ENCODE measurements around the gene RFC1. TPM values are rescaled to one million over a fixed set of nuclear protein-coding genes. Genes with fewer than 3 reads are reported as not detected.
"Not testable (repeated sequence)": the region's sequence is repeated elsewhere in the genome, so short reads cannot be mapped to it uniquely, and the experiment has no call there.

The RFC1 gene
- total and polyA plus RNA-seq, 2 donors, result 24.2 to 68.6 TPM

DNA sequence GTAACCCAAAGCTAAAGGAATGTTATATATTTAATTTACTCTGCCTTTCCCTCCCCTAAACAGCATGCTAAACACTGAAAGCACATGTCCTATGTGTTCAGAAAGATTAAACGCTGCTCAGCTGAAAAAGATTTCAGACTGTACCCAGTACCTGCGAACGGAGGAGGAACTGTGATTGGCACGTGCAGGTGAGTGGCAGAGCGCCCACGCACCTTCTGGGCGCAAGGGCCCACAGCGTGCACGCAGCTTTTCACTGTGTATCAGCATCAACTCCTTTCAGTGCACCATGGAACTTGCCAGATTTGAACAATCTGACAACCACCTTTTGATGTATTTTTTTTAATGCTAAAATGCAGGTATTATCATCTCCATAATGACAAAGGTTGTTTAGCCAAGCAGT lies 87.7 kb downstream of the RFC1 start:
- WGBS, result 92% methylated on average over 9 of the region's 9 CpGs
- Histone ChIP-seq H3K4me1 (ENCODE audit: insufficient read depth) (no peaks in the 10 kb centered on the region), H3K36me3 (ENCODE audit: insufficient read depth) (peaks cover 3% of the 10 kb centered on the region), H3K4me3 (ENCODE audit: low read depth, low read length) (no peak overlapping the region), H3K27ac (ENCODE audit: low read depth) (no peak overlapping the region)
- no peak for DNase-seq (ENCODE audit: extremely low spot score)

DNA sequence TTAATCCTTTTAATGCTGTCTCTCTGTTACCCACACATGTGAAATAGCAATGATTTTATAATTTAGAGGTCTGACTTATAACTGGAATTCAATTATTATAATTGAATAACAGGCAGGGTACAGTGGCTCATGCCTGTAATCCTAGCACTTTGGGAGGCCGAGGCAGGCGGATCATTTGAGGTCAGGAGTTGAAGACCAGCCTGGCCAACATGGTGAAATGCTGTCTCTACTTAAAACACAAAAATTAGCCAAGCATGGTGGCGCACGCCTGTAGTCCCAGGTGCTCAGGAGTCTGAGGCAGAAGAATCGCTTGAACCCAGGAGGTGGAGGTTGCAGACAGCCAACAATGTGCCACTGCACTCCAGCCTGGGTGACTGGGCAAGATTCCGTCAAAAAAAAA lies 88.5 kb downstream of the RFC1 start:
- not testable (repeated sequence) for H3K36me3 ChIP-seq (ENCODE audit: insufficient read depth); DNase-seq (ENCODE audit: extremely low spot score); H3K27ac ChIP-seq (ENCODE audit: low read depth); H3K4me3 ChIP-seq (ENCODE audit: low read depth, low read length); H3K4me1 ChIP-seq (ENCODE audit: insufficient read depth)
- 85% methylated on average over 6 of the region's 6 CpGs for WGBS

DNA sequence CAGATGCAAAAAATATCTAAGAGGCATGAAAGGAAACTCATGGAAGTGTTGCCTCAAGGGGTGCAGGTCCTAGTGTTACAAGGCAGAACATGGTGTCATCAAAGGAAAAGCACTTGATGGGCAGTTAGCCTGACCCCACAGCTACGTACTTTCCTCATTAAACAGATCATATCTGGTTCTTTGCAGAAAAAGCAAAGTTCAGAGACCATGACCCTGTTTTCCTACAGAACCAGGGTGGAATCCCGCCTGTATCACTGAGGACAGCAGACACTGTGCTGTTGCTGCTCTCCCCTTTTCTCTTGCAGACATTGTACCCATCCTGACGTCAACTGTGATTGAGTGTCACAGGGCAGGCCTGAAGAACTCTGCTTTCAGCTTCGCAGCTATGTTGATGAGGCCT lies 91.7 kb downstream of the RFC1 start:
- H3K4me3 ChIP-seq (ENCODE audit: low read depth, low read length), result no peak overlapping the region
- WGBS, result 89% methylated on average over 4 of the region's 4 CpGs
- H3K4me1 ChIP-seq (ENCODE audit: insufficient read depth), result no peaks in the 10 kb centered on the region
- DNase-seq (ENCODE audit: extremely low spot score), result no peak
- H3K27ac ChIP-seq (ENCODE audit: low read depth), result no peak overlapping the region
- no peaks in the 10 kb centered on the region for H3K36me3 ChIP-seq (ENCODE audit: insufficient read depth)

DNA sequence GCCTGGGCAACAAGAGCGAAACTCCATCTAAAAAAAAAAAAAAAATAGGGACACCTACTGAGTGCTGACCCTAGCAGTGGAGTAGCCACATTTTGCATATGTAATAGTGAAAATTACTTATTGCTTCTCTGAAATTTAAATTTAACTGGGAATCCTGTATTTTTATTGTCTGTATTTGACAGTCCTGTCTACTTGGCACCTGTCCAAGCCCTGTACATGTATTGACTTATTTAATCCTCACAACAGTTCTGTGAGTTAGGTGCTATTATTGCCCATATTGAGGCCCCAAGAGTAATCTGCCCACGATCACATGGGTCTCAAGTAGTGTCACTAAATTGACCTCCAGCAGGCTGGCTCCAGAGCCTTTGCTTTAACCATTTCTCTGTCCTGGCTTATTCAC lies 102.3 kb downstream of the RFC1 start:
- H3K27ac ChIP-seq (ENCODE audit: low read depth), result no peak overlapping the region
- WGBS, result 86% methylated on average over 2 of the region's 2 CpGs

DNA sequence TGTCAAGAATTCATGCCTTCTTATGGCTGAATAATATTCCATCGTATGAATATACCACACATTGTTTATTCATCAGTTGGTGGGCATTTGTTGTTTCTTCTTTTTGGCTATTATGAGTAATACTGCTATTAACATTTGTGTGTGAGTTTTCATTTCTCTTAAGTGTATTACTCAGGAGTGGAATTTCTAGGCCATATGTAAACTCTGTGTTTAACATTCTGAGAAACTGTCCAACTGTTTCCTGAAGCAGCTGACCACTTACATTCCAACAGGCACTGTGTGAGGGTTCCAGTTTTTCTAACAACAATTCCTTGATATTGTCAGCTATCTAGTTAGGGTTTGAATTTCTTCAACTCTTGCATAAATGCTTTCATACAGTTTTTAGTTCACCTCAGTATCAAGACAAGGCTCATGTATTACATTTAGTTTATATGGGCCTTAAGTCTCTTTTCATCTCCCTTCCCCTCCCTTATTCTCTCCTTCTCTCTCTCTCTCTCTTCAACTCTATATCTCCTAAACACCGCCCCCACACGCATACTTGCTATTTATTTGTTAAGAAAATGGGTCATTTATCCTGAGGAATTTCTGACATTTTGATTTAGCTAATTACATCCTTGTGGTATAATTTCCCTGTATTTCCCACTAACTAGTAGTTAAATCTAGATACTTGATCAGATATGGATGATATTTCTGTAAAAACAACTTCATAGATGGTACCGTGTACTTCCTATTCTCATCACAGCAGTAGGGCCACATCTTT lies 106.4 kb downstream of the RFC1 start:
- Histone ChIP-seq H3K4me1 (ENCODE audit: insufficient read depth) (no peaks in the 10 kb centered on the region), H3K4me3 (ENCODE audit: low read depth, low read length) (no peak overlapping the region), H3K27ac (ENCODE audit: low read depth) (no peak overlapping the region), H3K36me3 (ENCODE audit: insufficient read depth) (no peaks in the 10 kb centered on the region)
- WGBS, result 95% methylated on average over 4 of the region's 4 CpGs
- DNase-seq (ENCODE audit: extremely low spot score), result no peak

More for the DNA sequence above, 102.3 kb downstream of the RFC1 start:
- Histone ChIP-seq H3K4me3 (ENCODE audit: low read depth, low read length) (no peak overlapping the region), H3K36me3 (ENCODE audit: insufficient read depth) (no peaks in the 10 kb centered on the region), H3K4me1 (ENCODE audit: insufficient read depth) (no peaks in the 10 kb centered on the region)
- no peak for DNase-seq (ENCODE audit: extremely low spot score)

DNA sequence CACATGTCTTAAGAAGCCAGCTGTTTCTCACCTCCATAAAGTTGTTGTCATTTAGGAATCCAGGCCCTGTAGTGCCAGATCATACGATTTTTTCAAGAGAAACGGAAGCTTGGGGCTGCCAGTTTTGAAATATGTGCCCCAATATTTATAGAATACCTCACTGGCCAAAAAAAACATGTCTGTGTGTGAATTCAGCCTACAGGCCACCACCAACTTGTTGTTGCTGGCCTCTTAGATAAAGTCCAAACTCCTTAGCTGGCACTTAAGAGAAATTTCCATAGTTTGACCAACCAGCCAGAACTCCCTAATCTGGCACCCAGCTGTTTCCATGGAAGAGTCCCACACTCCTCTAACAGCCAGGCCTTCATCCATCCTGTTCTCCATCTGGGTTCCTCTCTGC lies 109.7 kb downstream of the RFC1 start:
- Histone ChIP-seq H3K36me3 (ENCODE audit: insufficient read depth) (no peaks in the 10 kb centered on the region), H3K4me3 (ENCODE audit: low read depth, low read length) (no peak overlapping the region), H3K27ac (ENCODE audit: low read depth) (no peak overlapping the region), H3K4me1 (ENCODE audit: insufficient read depth) (no peaks in the 10 kb centered on the region)
- 81% methylated on average over 2 of the region's 2 CpGs for WGBS
- DNase-seq (ENCODE audit: extremely low spot score), result no peak

DNA sequence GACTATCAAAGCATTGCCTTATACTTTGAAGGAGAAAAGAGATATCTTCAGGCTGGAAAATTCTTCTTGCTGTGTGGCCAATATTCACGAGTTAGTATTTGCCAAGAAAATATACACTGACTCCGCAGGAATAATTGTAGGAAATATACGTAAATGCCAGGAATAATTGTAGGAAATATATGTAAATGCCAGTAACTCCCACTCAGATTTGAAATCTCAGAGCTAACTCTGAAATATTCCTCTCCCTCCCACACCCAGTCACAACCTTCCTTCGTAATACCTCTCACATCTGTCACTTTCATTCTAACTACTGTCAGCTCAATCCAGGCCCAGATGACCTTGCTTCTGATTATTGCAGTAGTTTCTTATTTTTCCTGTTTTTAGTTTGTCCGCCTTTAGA lies 110.3 kb downstream of the RFC1 start:
- 73% methylated on average over 5 of the region's 5 CpGs for WGBS
- no peak for DNase-seq (ENCODE audit: extremely low spot score)
- H3K27ac ChIP-seq (ENCODE audit: low read depth), result no peak overlapping the region
- H3K36me3 ChIP-seq (ENCODE audit: insufficient read depth), result no peaks in the 10 kb centered on the region
- H3K4me3 ChIP-seq (ENCODE audit: low read depth, low read length), result no peak overlapping the region
- H3K4me1 ChIP-seq (ENCODE audit: insufficient read depth), result no peaks in the 10 kb centered on the region

DNA sequence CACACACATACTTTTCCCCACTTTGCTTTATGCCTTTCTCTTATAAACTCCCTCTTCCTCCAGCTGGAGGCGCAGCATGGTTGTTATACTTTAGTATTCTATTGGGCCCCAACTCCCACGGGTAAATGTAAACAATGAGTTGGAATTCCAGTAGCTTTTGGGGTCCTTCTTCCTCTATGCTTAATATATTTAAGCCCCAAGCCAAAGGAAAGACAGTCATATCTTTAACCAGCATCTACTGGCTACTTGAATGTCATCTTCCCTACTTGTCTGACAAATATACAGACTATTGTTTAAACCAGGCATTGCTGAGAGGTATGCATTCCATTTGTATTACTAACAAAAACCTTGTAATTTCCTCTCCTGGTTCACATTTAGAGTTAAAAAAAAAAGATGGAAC lies 110.9 kb downstream of the RFC1 start:
- H3K36me3 ChIP-seq (ENCODE audit: insufficient read depth), result no peaks in the 10 kb centered on the region
- H3K27ac ChIP-seq (ENCODE audit: low read depth), result no peak overlapping the region
- no peaks in the 10 kb centered on the region for H3K4me1 ChIP-seq (ENCODE audit: insufficient read depth)
- WGBS, result 48% methylated on average over 2 of the region's 2 CpGs
- DNase-seq (ENCODE audit: extremely low spot score), result no peak
- no peak overlapping the region for H3K4me3 ChIP-seq (ENCODE audit: low read depth, low read length)

DNA sequence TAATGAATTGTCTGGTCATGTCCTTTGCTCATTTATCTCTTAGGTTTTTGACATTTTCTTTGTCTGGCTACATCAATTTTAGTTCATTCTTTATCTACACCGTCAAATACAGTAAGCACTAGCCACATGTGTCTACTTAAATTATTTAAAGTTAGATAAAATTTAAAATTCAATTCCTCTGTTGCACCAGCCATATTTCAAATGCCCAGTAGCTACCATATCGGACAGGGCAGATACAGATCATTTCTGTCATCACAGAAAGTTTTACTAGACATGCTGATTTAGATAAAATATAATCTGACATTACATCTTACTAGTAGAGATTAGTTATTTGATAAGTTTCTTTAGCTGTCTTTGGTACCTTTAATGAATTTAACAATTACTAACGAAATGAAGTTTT lies 122.7 kb downstream of the RFC1 start:
- peaks cover 2% of the 10 kb centered on the region for H3K36me3 ChIP-seq (ENCODE audit: insufficient read depth)
- no peak overlapping the region for H3K27ac ChIP-seq (ENCODE audit: low read depth)
- no peak overlapping the region for H3K4me3 ChIP-seq (ENCODE audit: low read depth, low read length)
- DNase-seq (ENCODE audit: extremely low spot score), result no peak
- H3K4me1 ChIP-seq (ENCODE audit: insufficient read depth), result no peaks in the 10 kb centered on the region
- 89% methylated on average over 3 of the region's 3 CpGs for WGBS

Small RNA genes within 50 kb of the gene (small RNA-seq; reads per million reads assigned to genes)
- gene MIR5591, result not detected
- not detected for gene RNU6-32P
- gene RNU6-887P, result not detected

Other genes starting within 250 kb of the RFC1 start
- 43.3 TPM for gene WDR19, start 183.8 kb downstream of the RFC1 start, total RNA-seq
- gene WDR19, start 183.8 kb downstream of the RFC1 start, polyA plus RNA-seq, result 30.2 TPM
- gene KLB, start 40.6 kb upstream of the RFC1 start, total RNA-seq, result 0.16 TPM
- gene KLB, start 40.6 kb upstream of the RFC1 start, polyA plus RNA-seq, result 0.48 TPM
- 3,585 TPM for gene RPL9, start 92.6 kb upstream of the RFC1 start, total RNA-seq
- 1,361 TPM for gene RPL9, start 92.6 kb upstream of the RFC1 start, polyA plus RNA-seq
- 25.4 TPM for gene LIAS, start 92.7 kb upstream of the RFC1 start, total RNA-seq
- gene LIAS, start 92.7 kb upstream of the RFC1 start, polyA plus RNA-seq, result 14.6 TPM
- 75.3 TPM for gene UGDH, start 161.1 kb upstream of the RFC1 start, total RNA-seq
- 23.7 TPM for gene UGDH, start 161.1 kb upstream of the RFC1 start, polyA plus RNA-seq

All from urinary bladder (tissue), 4 donors.